HG03575 (cell line): ENCODE data around the gene TMEM253.

Source experiments
- ATAC-seq: cut with Tn5 transposase; IDR thresholded peaks from one replicate; pipeline ENCODE4 v1.9.1; 2021; ENCODE audit not compliant: unreplicated experiment, insufficient number of reproducible peaks, low FRiP score; ENCODE audit errors: extremely low read depth

The TMEM253 gene

DNA sequence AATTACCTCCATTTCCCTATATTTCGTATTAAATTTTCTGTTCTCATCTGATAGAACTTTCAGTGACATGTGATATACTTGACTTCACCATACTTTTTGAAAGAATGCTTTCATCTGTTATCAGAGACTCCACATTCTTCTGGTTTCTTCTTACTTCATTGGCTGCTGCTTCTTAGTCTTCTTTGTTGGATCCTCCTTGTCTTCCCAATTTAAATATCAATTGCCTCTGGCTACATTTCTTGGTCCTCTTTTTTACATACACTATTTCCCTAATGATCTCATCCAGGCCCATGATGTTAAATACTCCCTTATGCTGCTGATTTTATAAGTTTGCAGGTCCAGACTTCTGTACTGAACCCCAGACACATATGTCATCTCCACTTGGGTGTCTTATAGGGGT, 33.0 kb downstream of the TMEM253 start:
- ATAC-seq = no peak

DNA sequence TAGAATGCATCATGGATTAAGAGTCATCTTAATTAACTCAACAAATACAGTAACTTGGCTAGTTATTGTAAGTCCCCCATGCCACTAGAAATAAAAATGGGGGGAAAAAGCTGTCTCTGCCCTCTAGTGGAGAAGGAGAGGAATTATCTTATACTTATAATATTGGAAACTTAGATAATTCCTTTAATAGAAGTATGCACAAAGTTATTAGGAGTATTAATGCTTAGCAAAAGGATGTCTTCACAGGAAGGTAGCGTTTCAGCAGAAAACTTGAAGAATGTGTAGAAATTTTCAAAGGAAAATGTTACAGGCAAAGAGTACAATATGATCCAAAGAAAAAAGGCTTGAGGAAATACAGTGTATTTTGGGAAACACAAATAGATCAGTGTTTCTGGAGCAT, 35.2 kb downstream of the TMEM253 start:
- no peak for ATAC-seq

DNA sequence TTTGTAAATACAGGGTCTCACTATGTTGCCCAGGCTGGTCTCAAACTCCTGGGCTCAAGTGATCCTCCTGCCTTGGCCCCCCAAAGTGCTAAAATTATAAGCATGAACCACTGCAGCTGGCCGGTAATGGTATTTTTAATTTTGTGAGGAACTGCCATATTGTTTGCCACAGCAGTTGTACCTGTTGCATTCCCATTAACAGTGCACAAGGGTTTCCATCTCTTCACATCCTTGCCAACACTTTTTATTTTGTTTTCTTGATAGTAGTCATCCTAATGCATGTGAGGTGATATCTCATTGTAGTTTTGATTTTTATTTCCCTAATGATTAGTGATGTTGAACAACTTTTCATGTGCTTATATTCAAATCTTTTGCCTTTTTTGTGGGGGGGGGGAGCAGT, 41.5 kb downstream of the TMEM253 start:
- ATAC-seq = no peak

DNA sequence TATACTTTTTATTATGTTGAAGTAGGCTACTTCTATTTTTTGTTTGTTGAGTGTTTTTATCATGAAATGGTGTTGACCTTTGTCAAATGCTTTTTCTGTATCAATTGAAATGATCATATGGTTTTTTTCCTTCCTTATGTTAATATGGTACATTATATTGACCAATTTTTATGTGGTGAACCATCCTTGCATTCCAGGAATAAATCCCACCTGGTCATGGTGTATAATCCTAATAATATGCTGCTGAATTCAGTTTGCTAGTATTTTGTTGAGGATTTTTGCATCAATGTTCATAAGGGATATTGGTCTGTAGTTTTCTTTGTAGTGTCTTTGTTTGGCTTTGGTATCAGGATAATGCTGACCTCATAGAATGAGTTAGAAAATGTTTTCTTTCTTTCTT, 44.6 kb downstream of the TMEM253 start:
- no peak for ATAC-seq

DNA sequence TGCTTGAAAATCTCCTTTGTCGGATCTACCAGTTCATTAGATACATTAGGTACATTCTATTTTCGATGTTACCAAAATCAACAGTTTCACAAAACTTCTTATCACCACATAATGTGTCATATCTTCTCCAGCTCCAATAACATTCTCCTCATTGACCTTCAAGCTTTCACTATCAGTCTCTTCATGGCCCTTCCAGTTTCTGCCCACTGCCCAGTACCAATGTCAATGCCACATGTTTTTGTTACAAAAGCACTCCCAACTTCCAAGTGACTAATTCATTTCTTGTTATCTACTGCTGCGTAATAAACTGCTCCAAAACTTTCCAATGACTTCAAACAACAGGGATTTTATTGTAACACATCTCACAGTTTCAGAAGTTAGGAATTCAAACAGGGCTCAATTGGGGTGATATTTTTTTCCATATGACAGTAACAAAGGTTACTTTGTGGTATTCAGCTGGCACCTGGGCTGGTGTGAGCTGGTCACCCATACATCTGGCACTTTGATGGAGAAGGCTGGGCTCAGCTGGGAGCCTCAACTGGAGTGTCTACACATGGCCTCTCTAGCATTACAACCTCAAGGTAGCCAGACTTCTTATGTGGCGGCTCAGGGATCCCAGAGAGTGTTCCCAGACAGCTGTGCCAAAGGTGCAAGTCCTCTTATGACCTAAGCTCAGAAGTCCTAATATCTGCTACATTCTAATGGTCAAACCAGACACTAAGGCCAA, 48.9 kb downstream of the TMEM253 start:
- no peak for ATAC-seq
